RWPE1 (cell line): Measurements from ENCODE around the gene OCRL.
A peak's percentile ranks its signal among the peaks of the same experiment; 100 is the strongest.

Experiments used
- CTCF ChIA-PET: fragments of 350-600 bp; sonication (Branson Sonifier 250); formaldehyde crosslinking; extraction: SDS; loops from one replicate; lab custom pipeline; 2021; lab: Yijun Ruan, JAX
- POLR2A ChIA-PET: fragments of 400-600 bp; formaldehyde crosslinking; extraction: SDS; loops from one replicate; lab custom pipeline; 2020; ENCODE audit warnings: antibody characterized with exemption; ENCODE audit not compliant: low non-redundant PET; lab: Yijun Ruan, JAX
- DNase-seq: peaks from one replicate; pipeline ENCODE4 v3.0.0; 2012; ENCODE audit warnings: low spot score
- H3K27ac ChIP-seq: fragments of 450-650 bp; 2 replicates; pipeline ENCODE4 v1.5.1; 2017
- CTCF ChIP-seq: fragments of 450-650 bp; conservative IDR thresholded peaks from 2 replicates; pipeline ENCODE4 v1.5.1; 2017; ENCODE audit warnings: low read depth, mild to moderate bottlenecking

The OCRL gene

GRCh38 chrX:129530410-129530809 lies 9.6 kb upstream of the OCRL start:
- no peak overlapping the region for H3K27ac ChIP-seq
- POLR2A ChIA-PET: no interaction called here
- no peak for DNase-seq
- CTCF ChIA-PET: no interaction called here
- TF ChIP-seq CTCF: no peak

- ChIA-PET CTCF (no interaction called here), POLR2A (no interaction called here)
- no peak for TF ChIP-seq CTCF
- no peak overlapping the region for H3K27ac ChIP-seq
- no peak for DNase-seq
These were observed 8.9 kb upstream of the OCRL start for GRCh38 chrX:129531132-129531531.

GRCh38 chrX:129534816-129535578 lies 5.1 kb upstream of the OCRL start:
- H3K27ac ChIP-seq: no peak overlapping the region
- no peak for TF ChIP-seq CTCF
- DNase-seq: peak; percentile 34
- POLR2A ChIA-PET: no interaction called here
- CTCF ChIA-PET: interaction anchor here (0.6 kb wide), 1 partner anchor 16 kb away, joined by 5 read pairs; no protein-coding TSS in a partner anchor

- no peak for DNase-seq
- CTCF ChIA-PET: no interaction called here
- POLR2A ChIA-PET: no interaction called here
- TF ChIP-seq CTCF: no peak
- peak overlapping the region; percentile 56 for H3K27ac ChIP-seq
These were observed 694 bp downstream of the OCRL start for GRCh38 chrX:129540722-129541184.

GRCh38 chrX:129544780-129545179 lies 4.7 kb downstream of the OCRL start:
- POLR2A ChIA-PET: no interaction called here

GRCh38 chrX:129545408-129545807 lies 5.3 kb downstream of the OCRL start:
- no peak for TF ChIP-seq CTCF
- ChIA-PET POLR2A (no interaction called here), CTCF (no interaction called here)
- no peak for DNase-seq
- no peak overlapping the region for H3K27ac ChIP-seq

More at GRCh38 chrX:129544780-129545179, 4.7 kb downstream of the OCRL start:
- H3K27ac ChIP-seq: no peak overlapping the region
- no peak for TF ChIP-seq CTCF
- CTCF ChIA-PET: no interaction called here
- DNase-seq: no peak
